GM12878 (cell line): ENCODE data around the gene LMO2. TPM values are rescaled to one million over a fixed set of nuclear protein-coding genes. Genes with fewer than 3 reads are reported as not detected.

Experiments
- ATAC-seq: fragments of 200-7000 bp; cut with Tn5 transposase; 3 replicates; pipeline ENCODE4 v1.9.1; 2020; ENCODE audit warnings: mild to moderate bottlenecking, moderate library complexity
- BruUV-seq: library from RNA; stranded (reverse); fragments of 400-500 nt; replicated peaks from 2 replicates; lab custom pipeline; 2021; lab: Mats Ljungman, UMichigan
- CTCF ChIA-PET: fragments of 300-600 bp; sonication (Branson Sonifier 250); formaldehyde crosslinking; extraction: SDS; loops from one replicate; lab custom pipeline; 2021; ENCODE audit warnings: inconsistent platforms; lab: Yijun Ruan, JAX
- POLR2A ChIA-PET: fragments of 350-600 bp; formaldehyde crosslinking; extraction: SDS; loops from one replicate; lab custom pipeline; 2021; ENCODE audit warnings: inconsistent platforms; lab: Charles Lee
- RAD21 ChIA-PET: fragments of 300-600 bp; sonication (Branson Sonifier 250); formaldehyde crosslinking; loops from one replicate; lab custom pipeline; 2023; ENCODE audit warnings: antibody characterized with exemption; ENCODE audit not compliant: unreplicated experiment; lab: Charles Lee
- SMC1A ChIA-PET: fragments of 300-600 bp; sonication (Branson Sonifier 250); formaldehyde crosslinking; loops from one replicate; lab custom pipeline; 2023; ENCODE audit not compliant: unreplicated experiment, uncharacterized antibody; lab: Charles Lee
- DNase-seq: peaks from one replicate; pipeline ENCODE4 v3.0.0-alpha.2; 2011; ENCODE audit warnings: low read depth, low spot score
- FAIRE-seq: peaks from 3 replicates; lab custom pipeline; 2011; peaks lifted over from hg19 to GRCh38; lab: Jason Lieb, UNC
- H2AFZ ChIP-seq: 2 replicates; pipeline ENCODE4 v1.6.0; 2011; ENCODE audit warnings: low read depth, low read length, control low read depth; ENCODE audit not compliant: control insufficient read depth
- H3K27ac ChIP-seq: 2 replicates; pipeline ENCODE4 v1.5.1; 2011; ENCODE audit warnings: control low read depth; ENCODE audit not compliant: control insufficient read depth, insufficient read depth
- H3K27me3 ChIP-seq, 2 experiments: replicated peaks in 1 of 2; 2 replicates each; pipeline versions ENCODE4 v1.6.0 to v1.6.1; 2011; ENCODE audit warnings: low read length in 1 of 2; ENCODE audit not compliant: control insufficient read depth in 2 of 2, insufficient read depth in 2 of 2
- H3K36me3 ChIP-seq, 2 experiments: 2 replicates each; pipeline ENCODE4 v1.5.1; 2011; ENCODE audit warnings: low read length in 1 of 2; ENCODE audit not compliant: control insufficient read depth in 2 of 2, insufficient read depth in 2 of 2
- H3K4me1 ChIP-seq: 2 replicates; pipeline ENCODE4 v1.6.1; 2011; ENCODE audit warnings: mild to moderate bottlenecking, low read length, moderate library complexity, mixed read lengths; ENCODE audit not compliant: control insufficient read depth, insufficient read depth
- H3K4me2 ChIP-seq: 2 replicates; pipeline ENCODE4 v1.6.0; 2011; ENCODE audit warnings: control low read depth; ENCODE audit not compliant: control insufficient read depth, insufficient read depth
- H3K4me3 ChIP-seq: fragments of 200-600 bp; sonication (generic); 2 replicates; pipeline ENCODE4 v1.5.1; 2016
- H3K79me2 ChIP-seq: 2 replicates; pipeline ENCODE4 v1.6.0; 2011; ENCODE audit warnings: low read length; ENCODE audit not compliant: control insufficient read depth, insufficient read depth
- H3K9ac ChIP-seq: 2 replicates; pipeline ENCODE4 v1.8.0; 2011; ENCODE audit warnings: low read length, control low read depth, mixed read lengths; ENCODE audit not compliant: control insufficient read depth, insufficient read depth
- H3K9me3 ChIP-seq: replicated peaks from 3 replicates; pipeline ENCODE4 v1.5.1; 2011; ENCODE audit warnings: mild to moderate bottlenecking, low read length; ENCODE audit not compliant: control insufficient read depth, insufficient read depth
- H4K20me1 ChIP-seq: 2 replicates; pipeline ENCODE4 v1.6.0; 2011; ENCODE audit not compliant: control insufficient read depth, insufficient read depth
- BCL11A ChIP-seq: IDR thresholded peaks from 2 replicates; pipeline ENCODE4 v1.6.1; 2011; ENCODE audit warnings: low read depth, low read length
- BRCA1 ChIP-seq: IDR thresholded peaks from 2 replicates; pipeline ENCODE4 v1.6.1; 2011; ENCODE audit warnings: low read depth, low read length, improper control_type of control experiment
- CHD1 ChIP-seq: IDR thresholded peaks from 2 replicates; pipeline ENCODE4 v1.6.1; 2012; ENCODE audit warnings: low read depth, low read length, improper control_type of control experiment
- ETV6 ChIP-seq, 2 experiments: fragments of 450-650 bp in 1 of 2; IDR thresholded peaks in 1 of 2; conservative IDR thresholded peaks in 1 of 2; 2 replicates each; pipeline ENCODE4 v1.6.1; 2014; ENCODE audit warnings: antibody characterized with exemption in 1 of 2, borderline replicate concordance in 1 of 2, low read depth in 1 of 2, mild to moderate bottlenecking in 1 of 2, moderate library complexity in 1 of 2
- EZH2 ChIP-seq: IDR thresholded peaks from 2 replicates; pipeline ENCODE4 v1.6.1; 2012; ENCODE audit warnings: low read depth, mild to moderate bottlenecking, control low read depth, inconsistent platforms, low read length, borderline replicate concordance; ENCODE audit not compliant: control insufficient read depth
- FOS ChIP-seq: IDR thresholded peaks from 3 replicates; pipeline ENCODE4 v1.6.1; 2011; ENCODE audit warnings: borderline replicate concordance; ENCODE audit not compliant: insufficient read length; ENCODE audit errors: extremely low read depth
- KLF5 ChIP-seq: fragments of 450-650 bp; IDR thresholded peaks from 2 replicates; pipeline ENCODE4 v1.6.1; 2014; ENCODE audit warnings: mild to moderate bottlenecking; ENCODE audit not compliant: partially characterized antibody
- RAD51 ChIP-seq: fragments of 450-650 bp; IDR thresholded peaks from 2 replicates; pipeline ENCODE4 v1.6.1; 2016; ENCODE audit warnings: moderate library complexity, mild to moderate bottlenecking, inconsistent platforms
- SIX5 ChIP-seq: IDR thresholded peaks from 2 replicates; pipeline ENCODE4 v1.6.1; 2011; ENCODE audit warnings: mild to moderate bottlenecking, low read depth, low read length, moderate library complexity; ENCODE audit not compliant: severe bottlenecking
- ZBTB33 ChIP-seq: fragments of 450-650 bp; IDR thresholded peaks from 2 replicates; pipeline ENCODE4 v1.6.1; 2017; ENCODE audit warnings: mild to moderate bottlenecking
- WGBS: methylation state at CpG from one replicate; pipeline ENCODE4 v1.1.6; 2016; ENCODE audit warnings: low lambda C conversion rate; ENCODE audit not compliant: insufficient replicate concordance, insufficient coverage; ENCODE audit errors: missing lambda C conversion rate; 5-methylcytosine and 5-hydroxymethylcytosine counted together
- in situ Hi-C: fragments of 300-500 bp; cut with MboI; formaldehyde crosslinking; loops from 9 replicates; pipeline ENCODE4 v1.14.3; 2018; ENCODE audit warnings: mixed read lengths
- intact Hi-C: fragments of 100-400 bp; cut with micrococcal nuclease; formaldehyde crosslinking; loops from one replicate; pipeline ENCODE4 v1.14.2; 2022; ENCODE audit not compliant: unreplicated experiment
- polyA plus RNA-seq, 11 experiments: library from polyadenylated mRNA; depleted of rRNA in 4 of 11; unstranded in 6 of 11; stranded (reverse) in 5 of 11; fragments of >200 nt; fragmentation: Nextera tagmentation in 4 of 11; fragmentation: Illumina TruSeq in 1 of 11; extraction: Ambion mirVana in 4 of 11; extraction: Trizol in 1 of 11; gene quantifications; 1 replicate in 1 of 11; 2 replicates in 10 of 11; pipeline versions ENCODE4 v1.2.1 to v1.2.3, GENCODE V29; 2011 to 2016; ENCODE audit warnings: inconsistent platforms in 2 of 11, missing spikeins in 2 of 11, low read depth in 1 of 11
- total RNA-seq, 4 experiments: library from RNA; depleted of rRNA in 3 of 4; stranded (reverse); fragments of >200 nt in 3 of 4; fragmentation: Illumina TruSeq in 1 of 4; extraction: Trizol in 1 of 4; gene quantifications; 2 replicates each; pipeline versions ENCODE4 v1.2.1 to v1.2.3, GENCODE V29; 2013 to 2021
- TF ChIP-seq, protein P1 (sequence below): IDR thresholded peaks from 2 replicates; pipeline ENCODE4 v1.6.1; 2012; ENCODE audit warnings: low read depth, low read length, improper control_type of control experiment
- TF ChIP-seq, protein P2 (sequence below): fragments of 450-650 bp; formaldehyde crosslinking; IDR thresholded peaks from 2 replicates; pipeline ENCODE4 v1.4.0; 2022; ENCODE audit warnings: mild to moderate bottlenecking, moderate library complexity
- TF ChIP-seq, protein P3 (sequence below): fragments of 450-650 bp; IDR thresholded peaks from 2 replicates; pipeline ENCODE4 v1.6.1; 2016; ENCODE audit warnings: mild to moderate bottlenecking

The LMO2 gene
- total and polyA plus RNA-seq, 10 of the 15 experiments (the other 5 are each of a cell fraction or from before 2014, with no cell fraction given): 0.29 to 1.9 (median 1.1) TPM; not detected in 1

- TF ChIP-seq ZBTB33 (no peak), FOS (no peak), BRCA1 (no peak)
- TF ChIP-seq, protein P1, sequence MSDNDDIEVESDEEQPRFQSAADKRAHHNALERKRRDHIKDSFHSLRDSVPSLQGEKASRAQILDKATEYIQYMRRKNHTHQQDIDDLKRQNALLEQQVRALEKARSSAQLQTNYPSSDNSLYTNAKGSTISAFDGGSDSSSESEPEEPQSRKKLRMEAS: no peak
Measured at GRCh38 chr11:33923626-33924025, 31.8 kb upstream of the LMO2 start (continued).

- WGBS: 33% methylated on average over 8 of the region's 8 CpGs
- intact Hi-C loops: loop anchor here (2.0 to 5.0 kb wide), 2 partner anchors 26 to 64 kb away; no protein-coding TSS in a partner anchor
- ATAC-seq (peak; percentile 97), FAIRE-seq (peak; percentile 100), DNase-seq (peak; percentile 69)
- SMC1A ChIA-PET: interaction anchor here (1.2 to 1.6 kb wide), 2 partner anchors 27 to 40 kb away, joined by 3 to 5 read pairs; no protein-coding TSS in a partner anchor
- H3K79me2 ChIP-seq: no peaks in the 10 kb centered on the region
- H3K9me3 ChIP-seq: peaks cover 3% of the 10 kb centered on the region; the same call in 2 of the 3 replicates
- RAD21 ChIA-PET: interaction anchor here (0.6 kb wide), 1 partner anchor 1162 kb away, joined by 3 read pairs; no protein-coding TSS in a partner anchor
- peaks cover 18% of the 10 kb centered on the region for H3K4me1 ChIP-seq
- H3K9ac ChIP-seq: no peak overlapping the region
- H4K20me1 ChIP-seq: no peaks in the 10 kb centered on the region
- no peaks in the 10 kb centered on the region for H3K27me3 ChIP-seq
- H3K4me3 ChIP-seq: no peak overlapping the region
- peak overlapping the region; percentile 22; the same call in 1 of the 2 replicates for H2AFZ ChIP-seq
- in situ Hi-C loops: no loop called here
- CTCF ChIA-PET: interaction anchor here (0.8 kb wide), 1 partner anchor 24 kb away, joined by 3 read pairs; no protein-coding TSS in a partner anchor
- peak overlapping the region; percentile 70 for H3K27ac ChIP-seq
- no TSS peak for BruUV-seq
- peak overlapping the region; percentile 52 for H3K4me2 ChIP-seq
- POLR2A ChIA-PET: interaction anchor here (1.5 kb wide), 1 partner anchor 23 kb away, joined by 3 read pairs; no protein-coding TSS in a partner anchor
- H3K36me3 ChIP-seq: no peaks in the 10 kb centered on the region
- TF ChIP-seq BRCA1 (no peak), ETV6 (conservative IDR thresholded peaks at IDR 0.05 in 1 of 2, IDR thresholded peaks at IDR 0.05 in 1 of 2; ENCODE audit: borderline replicate concordance in 1 of 2, low read depth in 1 of 2) (peak in 1 of 2 experiments; percentile 95; a peak in 2 of 4 replicates), BCL11A (peak; percentile 96), RAD51 (no peak), KLF5 (no peak), SIX5 (no peak), EZH2 (0 out of 2 replicates have a peak, but pooled peaks have one; percentile 60), CHD1 (no peak)
- TF ChIP-seq, protein P2, sequence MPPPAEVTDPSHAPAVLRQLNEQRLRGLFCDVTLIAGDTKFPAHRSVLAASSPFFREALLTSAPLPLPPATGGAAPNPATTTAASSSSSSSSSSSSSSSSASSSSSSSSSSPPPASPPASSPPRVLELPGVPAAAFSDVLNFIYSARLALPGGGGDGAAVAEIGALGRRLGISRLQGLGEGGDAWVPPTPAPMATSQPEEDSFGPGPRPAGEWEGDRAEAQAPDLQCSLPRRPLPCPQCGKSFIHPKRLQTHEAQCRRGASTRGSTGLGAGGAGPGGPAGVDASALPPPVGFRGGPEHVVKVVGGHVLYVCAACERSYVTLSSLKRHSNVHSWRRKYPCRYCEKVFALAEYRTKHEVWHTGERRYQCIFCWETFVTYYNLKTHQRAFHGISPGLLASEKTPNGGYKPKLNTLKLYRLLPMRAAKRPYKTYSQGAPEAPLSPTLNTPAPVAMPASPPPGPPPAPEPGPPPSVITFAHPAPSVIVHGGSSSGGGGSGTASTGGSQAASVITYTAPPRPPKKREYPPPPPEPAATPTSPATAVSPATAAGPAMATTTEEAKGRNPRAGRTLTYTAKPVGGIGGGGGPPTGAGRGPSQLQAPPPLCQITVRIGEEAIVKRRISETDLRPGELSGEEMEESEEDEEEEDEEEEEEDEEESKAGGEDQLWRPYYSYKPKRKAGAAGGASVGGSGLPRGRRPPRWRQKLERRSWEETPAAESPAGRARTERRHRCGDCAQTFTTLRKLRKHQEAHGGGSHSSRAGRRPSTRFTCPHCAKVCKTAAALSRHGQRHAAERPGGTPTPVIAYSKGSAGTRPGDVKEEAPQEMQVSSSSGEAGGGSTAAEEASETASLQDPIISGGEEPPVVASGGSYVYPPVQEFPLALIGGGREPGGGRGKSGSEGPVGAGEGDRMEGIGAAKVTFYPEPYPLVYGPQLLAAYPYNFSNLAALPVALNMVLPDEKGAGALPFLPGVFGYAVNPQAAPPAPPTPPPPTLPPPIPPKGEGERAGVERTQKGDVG: no peak
- TF ChIP-seq, protein P3, sequence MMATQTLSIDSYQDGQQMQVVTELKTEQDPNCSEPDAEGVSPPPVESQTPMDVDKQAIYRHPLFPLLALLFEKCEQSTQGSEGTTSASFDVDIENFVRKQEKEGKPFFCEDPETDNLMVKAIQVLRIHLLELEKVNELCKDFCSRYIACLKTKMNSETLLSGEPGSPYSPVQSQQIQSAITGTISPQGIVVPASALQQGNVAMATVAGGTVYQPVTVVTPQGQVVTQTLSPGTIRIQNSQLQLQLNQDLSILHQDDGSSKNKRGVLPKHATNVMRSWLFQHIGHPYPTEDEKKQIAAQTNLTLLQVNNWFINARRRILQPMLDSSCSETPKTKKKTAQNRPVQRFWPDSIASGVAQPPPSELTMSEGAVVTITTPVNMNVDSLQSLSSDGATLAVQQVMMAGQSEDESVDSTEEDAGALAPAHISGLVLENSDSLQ: peak; percentile 64
Measured at GRCh38 chr11:33920838-33921613, 29.1 kb upstream of the LMO2 start.
